Activated CD8-positive, alpha-beta T cell treated with anti-CD3 and anti-CD28 coated beads, Interleukin-2, amount 10 ng/mL, durations not matched to agents 7 days and 5 days (primary cell): ENCODE results near the gene ARIH1. TPM values are rescaled to one million over a fixed set of nuclear protein-coding genes. Genes with fewer than 3 reads are reported as not detected.
"Not testable (repeated sequence)": the region's sequence is repeated elsewhere in the genome, so short reads cannot be mapped to it uniquely, and the experiment has no call there.

Source experiments
- ATAC-seq: fragments of 150-1000 bp; cut with Tn5 transposase; one replicate; pipeline ENCODE4 v1.10.0; 2021; ENCODE audit warnings: moderate library complexity
- CTCF ChIA-PET: fragments of 350-600 bp; sonication (Branson Sonifier 250); formaldehyde crosslinking; loops from one replicate; lab custom pipeline; 2021; ENCODE audit warnings: antibody characterized with exemption; lab: Charles Lee
- POLR2A ChIA-PET: fragments of 350-600 bp; sonication (Branson Sonifier 250); formaldehyde crosslinking; loops from one replicate; lab custom pipeline; 2021; ENCODE audit warnings: antibody characterized with exemption; lab: Charles Lee
- DNase-seq: peaks from one replicate; pipeline ENCODE4 v3.0.0-alpha.2; 2020
- H3K27ac Mint-ChIP-seq: one replicate; pipeline ENCODE4 v1.8.0; 2021; ENCODE audit warnings: mild to moderate bottlenecking, mixed read lengths
- H3K27me3 Mint-ChIP-seq: one replicate; pipeline ENCODE4 v1.8.0; 2021; ENCODE audit warnings: low read depth, mixed read lengths
- H3K36me3 Mint-ChIP-seq: one replicate; pipeline ENCODE4 v1.8.0; 2021; ENCODE audit warnings: low read depth, mixed read lengths
- H3K4me1 Mint-ChIP-seq: one replicate; pipeline ENCODE4 v1.8.0; 2021; ENCODE audit warnings: low read depth, mixed read lengths
- H3K4me3 Mint-ChIP-seq: one replicate; pipeline ENCODE4 v1.8.0; 2021; ENCODE audit warnings: mild to moderate bottlenecking, mixed read lengths
- H3K9me3 Mint-ChIP-seq: one replicate; pipeline ENCODE4 v1.8.0; 2022; ENCODE audit warnings: mixed read lengths; ENCODE audit not compliant: insufficient read depth
- total RNA-seq, 2 experiments: library from RNA; stranded (reverse); gene quantifications; one replicate each; pipeline ENCODE4 v1.2.3, GENCODE V29; 2021

Gene ARIH1
- total RNA-seq, 2 experiments from 2014 or later, result 110 to 119 TPM

- ChIA-PET POLR2A (no interaction called here), CTCF (no interaction called here)
- Mint-ChIP-seq H3K4me1 (peaks cover 10% of the 10 kb centered on the region), H3K27ac (no peak overlapping the region), H3K9me3 (no peaks in the 10 kb centered on the region), H3K27me3 (no peaks in the 10 kb centered on the region), H3K4me3 (no peak overlapping the region), H3K36me3 (no peaks in the 10 kb centered on the region)
- ATAC-seq, result no peak
- DNase-seq, result no peak
Measured at GRCh38 chr15:72468103-72468502, 6.0 kb upstream of the ARIH1 start.

- peak overlapping the region; percentile 94 for H3K4me3 Mint-ChIP-seq
- ChIA-PET CTCF (interaction anchor here (0.7 to 2.1 kb wide), 18 partner anchors 9 to 247 kb away, joined by 3 to 19 read pairs (median 5); partner anchors contain the start of gene HEXA), POLR2A (interaction anchor here (0.5 to 4.0 kb wide), 18 partner anchors 9 to 540 kb away, joined by 3 to 37 read pairs (median 4); partner anchors contain the start of genes CELF6 and HEXA)
- no peaks in the 10 kb centered on the region for H3K27me3 Mint-ChIP-seq
- peaks cover 28% of the 10 kb centered on the region for H3K4me1 Mint-ChIP-seq
- H3K9me3 Mint-ChIP-seq, result no peaks in the 10 kb centered on the region
- peak overlapping the region; percentile 98 for H3K27ac Mint-ChIP-seq
- H3K36me3 Mint-ChIP-seq, result peaks cover 25% of the 10 kb centered on the region
- DNase-seq (no peak), ATAC-seq (no peak)
Measured at GRCh38 chr15:72472992-72473610, 1.0 kb upstream of the ARIH1 start.

DNA sequence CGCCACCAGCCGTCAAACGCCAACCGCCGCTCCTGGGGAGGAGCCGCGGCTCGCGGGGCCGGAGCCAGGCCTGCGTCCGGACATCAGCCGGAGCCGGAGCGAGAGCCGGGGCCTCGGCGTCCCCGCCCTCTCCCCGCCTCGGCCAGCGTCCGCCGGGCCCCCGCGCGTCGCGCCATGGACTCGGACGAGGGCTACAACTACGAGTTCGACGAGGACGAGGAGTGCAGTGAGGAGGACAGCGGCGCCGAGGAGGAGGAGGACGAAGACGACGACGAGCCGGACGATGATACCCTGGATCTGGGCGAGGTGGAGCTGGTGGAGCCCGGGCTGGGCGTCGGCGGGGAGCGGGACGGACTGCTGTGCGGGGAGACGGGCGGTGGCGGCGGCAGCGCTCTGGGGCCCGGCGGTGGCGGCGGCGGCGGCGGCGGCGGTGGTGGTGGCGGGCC, 359 bp downstream of the ARIH1 start:
- CTCF ChIA-PET, result interaction anchor here (2.1 kb wide), 1 partner anchor 248 kb away, joined by 5 read pairs; no protein-coding TSS in a partner anchor
- Mint-ChIP-seq H3K4me3 (peak overlapping the region; percentile 94), H3K27ac (peak overlapping the region; percentile 98), H3K4me1 (peaks cover 39% of the 10 kb centered on the region), H3K36me3 (peaks cover 38% of the 10 kb centered on the region), H3K9me3 (no peaks in the 10 kb centered on the region), H3K27me3 (no peaks in the 10 kb centered on the region)
- DNase-seq (no peak), ATAC-seq (peak; percentile 24)
- POLR2A ChIA-PET, result interaction anchor here (0.7 to 4.0 kb wide), 8 partner anchors 13 to 1487 kb away, joined by 3 to 37 read pairs (median 4); partner anchors contain the start of gene HEXA

GRCh38 chr15:72474912-72475628, 940 bp downstream of the ARIH1 start:
- Mint-ChIP-seq H3K27ac (peak overlapping the region; percentile 98), H3K4me1 (peaks cover 39% of the 10 kb centered on the region), H3K4me3 (peak overlapping the region; percentile 94), H3K27me3 (no peaks in the 10 kb centered on the region), H3K9me3 (no peaks in the 10 kb centered on the region), H3K36me3 (peaks cover 39% of the 10 kb centered on the region)
- ChIA-PET CTCF (interaction anchor here (0.8 to 2.1 kb wide), 5 partner anchors 11 to 249 kb away, joined by 3 to 5 read pairs (median 4); no protein-coding TSS in a partner anchor), POLR2A (interaction anchor here (0.5 to 4.0 kb wide), 11 partner anchors 13 to 1486 kb away, joined by 3 to 37 read pairs (median 3); partner anchors contain the start of gene HEXA)
- DNase-seq (peak; percentile 89), ATAC-seq (peak; percentile 72)

- Mint-ChIP-seq H3K4me1 (peaks cover 39% of the 10 kb centered on the region), H3K9me3 (no peaks in the 10 kb centered on the region), H3K27ac (peak overlapping the region; percentile 98), H3K4me3 (peak overlapping the region; percentile 94), H3K27me3 (no peaks in the 10 kb centered on the region), H3K36me3 (peaks cover 43% of the 10 kb centered on the region)
- DNase-seq, result no peak
- CTCF ChIA-PET, result interaction anchor here (0.7 to 1.6 kb wide), 5 partner anchors 10 to 82 kb away, joined by 3 to 4 read pairs (median 4); no protein-coding TSS in a partner anchor
- POLR2A ChIA-PET, result interaction anchor here (0.6 to 4.0 kb wide), 5 partner anchors 14 to 249 kb away, joined by 3 to 37 read pairs (median 3); partner anchors contain the start of gene HEXA
- ATAC-seq, result no peak
Measured at GRCh38 chr15:72475674-72476073, 1.5 kb downstream of the ARIH1 start.

GRCh38 chr15:72476330-72476729, 2.2 kb downstream of the ARIH1 start:
- peak overlapping the region; percentile 68 for H3K4me3 Mint-ChIP-seq
- H3K4me1 Mint-ChIP-seq, result peaks cover 45% of the 10 kb centered on the region
- DNase-seq, H3K9me3 Mint-ChIP-seq, H3K27ac Mint-ChIP-seq, H3K27me3 Mint-ChIP-seq, ATAC-seq: not testable (repeated sequence)
- peaks cover 48% of the 10 kb centered on the region for H3K36me3 Mint-ChIP-seq
- ChIA-PET CTCF (interaction anchor here (0.7 to 1.6 kb wide), 5 partner anchors 9 to 81 kb away, joined by 3 to 4 read pairs (median 4); no protein-coding TSS in a partner anchor), POLR2A (interaction anchor here (0.6 to 2.0 kb wide), 2 partner anchors 15 to 131 kb away, joined by 3 to 8 read pairs; no protein-coding TSS in a partner anchor)

DNA sequence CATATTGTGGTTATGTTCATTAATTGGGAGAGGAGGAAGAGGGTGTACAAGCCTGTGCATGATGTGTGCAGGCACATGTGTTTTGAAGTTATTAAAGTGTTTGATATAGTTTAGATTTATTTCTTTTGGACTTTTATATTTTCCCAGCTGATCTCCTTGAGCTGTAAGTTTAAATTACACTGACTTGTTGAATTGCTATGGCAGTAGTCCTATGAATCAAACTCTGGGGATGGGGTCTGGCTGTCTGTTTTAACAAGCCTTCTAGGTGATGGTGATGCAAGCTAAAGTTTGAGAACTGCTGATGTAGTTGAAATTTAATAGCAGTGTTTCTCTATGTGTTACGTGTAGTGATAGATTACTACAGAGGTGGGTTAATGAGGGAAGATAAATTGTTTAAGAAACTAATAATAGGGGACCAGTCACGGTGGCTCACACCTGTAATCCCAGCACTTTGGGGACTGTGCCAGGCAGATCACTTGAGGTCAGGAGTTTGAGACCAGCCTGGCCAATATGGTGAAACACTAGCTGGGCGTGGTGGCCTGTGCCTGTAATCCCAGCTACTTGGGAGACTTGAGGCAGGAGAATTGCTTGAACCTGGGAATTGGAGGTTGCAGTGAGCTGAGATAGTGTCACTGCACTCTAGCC, 7.0 kb downstream of the ARIH1 start:
- H3K9me3 Mint-ChIP-seq, result no peaks in the 10 kb centered on the region
- DNase-seq, result no peak
- H3K27ac Mint-ChIP-seq, result no peak overlapping the region
- H3K4me3 Mint-ChIP-seq, result no peak overlapping the region
- ChIA-PET POLR2A (no interaction called here), CTCF (interaction anchor here (1.8 kb wide), 1 partner anchor 99 kb away, joined by 3 read pairs; no protein-coding TSS in a partner anchor)
- H3K27me3 Mint-ChIP-seq, result no peaks in the 10 kb centered on the region
- H3K4me1 Mint-ChIP-seq, result peaks cover 36% of the 10 kb centered on the region
- H3K36me3 Mint-ChIP-seq, result peaks cover 59% of the 10 kb centered on the region
- ATAC-seq, result no peak

DNA sequence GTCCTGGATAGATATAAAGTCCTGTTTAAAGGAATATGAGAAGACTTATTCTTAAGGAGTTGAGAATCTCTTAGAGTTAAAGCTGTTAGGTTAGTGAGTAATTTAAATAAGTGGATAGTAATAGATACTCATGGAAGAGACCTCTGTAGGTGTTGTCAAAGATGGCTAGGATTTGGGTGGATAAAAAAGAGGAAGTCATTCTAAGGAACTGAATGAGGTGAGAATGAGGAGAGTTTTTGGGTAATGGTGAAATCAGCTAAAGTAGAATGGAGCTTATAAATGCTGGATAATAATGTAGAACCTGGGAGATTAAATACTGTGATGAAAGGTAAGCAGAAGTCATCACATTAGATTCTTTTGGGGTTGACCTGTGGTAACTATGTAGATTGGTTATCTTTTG, 8.1 kb downstream of the ARIH1 start:
- DNase-seq, result no peak
- Mint-ChIP-seq H3K27ac (no peak overlapping the region), H3K4me1 (peaks cover 25% of the 10 kb centered on the region), H3K9me3 (no peaks in the 10 kb centered on the region), H3K4me3 (no peak overlapping the region), H3K36me3 (peaks cover 48% of the 10 kb centered on the region), H3K27me3 (no peaks in the 10 kb centered on the region)
- CTCF ChIA-PET, result interaction anchor here (0.8 to 1.8 kb wide), 3 partner anchors 9 to 118 kb away, joined by 3 to 4 read pairs (median 4); no protein-coding TSS in a partner anchor
- POLR2A ChIA-PET, result interaction anchor here (0.7 to 2.3 kb wide), 2 partner anchors 9 to 12 kb away, joined by 3 to 6 read pairs; no protein-coding TSS in a partner anchor
- no peak for ATAC-seq

DNA sequence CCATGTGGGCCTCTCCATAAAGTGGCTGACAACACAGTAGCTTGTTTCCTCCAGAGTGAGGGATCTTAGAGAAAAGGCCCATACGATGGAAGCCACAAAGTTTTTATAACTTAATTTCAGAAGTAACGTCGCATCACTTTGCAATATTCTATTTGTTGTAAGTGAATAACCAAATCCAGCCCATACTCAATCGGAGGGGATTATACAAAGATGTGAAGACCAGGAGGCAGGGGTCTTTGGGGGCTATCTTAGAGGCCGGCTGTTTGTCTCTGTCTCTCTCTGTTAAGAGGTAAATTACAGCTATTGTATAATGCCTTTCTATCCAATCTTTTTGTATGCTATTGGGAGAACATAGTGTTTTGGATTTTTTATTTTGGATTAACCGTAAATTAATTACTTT, 9.1 kb downstream of the ARIH1 start:
- H3K9me3 Mint-ChIP-seq, result no peaks in the 10 kb centered on the region
- ATAC-seq (no peak), DNase-seq (no peak)
- H3K27ac Mint-ChIP-seq, result no peak overlapping the region
- peaks cover 41% of the 10 kb centered on the region for H3K36me3 Mint-ChIP-seq
- no peaks in the 10 kb centered on the region for H3K27me3 Mint-ChIP-seq
- no peak overlapping the region for H3K4me3 Mint-ChIP-seq
- ChIA-PET CTCF (interaction anchor here (0.9 to 1.8 kb wide), 3 partner anchors 10 to 117 kb away, joined by 4 to 5 read pairs (median 4); no protein-coding TSS in a partner anchor), POLR2A (interaction anchor here (0.7 to 2.3 kb wide), 2 partner anchors 11 to 108 kb away, joined by 3 to 6 read pairs; partner anchors contain the start of gene HEXA)
- peaks cover 21% of the 10 kb centered on the region for H3K4me1 Mint-ChIP-seq

DNA sequence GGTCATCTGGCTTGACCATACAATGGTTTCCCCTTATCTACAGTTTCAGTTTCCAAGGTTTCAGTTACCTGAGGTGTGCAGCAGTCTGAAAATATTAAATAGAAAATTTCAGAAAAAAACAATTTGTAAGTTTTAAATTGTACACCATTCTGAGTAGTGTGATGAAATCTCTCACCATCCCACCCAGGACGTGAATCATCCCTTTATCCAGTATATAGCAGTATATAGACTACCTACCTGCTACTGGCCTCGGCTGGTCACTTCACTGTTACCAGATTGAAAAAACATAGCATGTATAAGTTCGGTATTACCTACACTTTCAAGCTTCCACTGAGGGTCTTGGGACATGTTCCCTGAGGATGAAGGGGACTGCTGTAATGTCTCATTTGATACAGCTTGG, 12.0 kb downstream of the ARIH1 start:
- no peak for DNase-seq
- Mint-ChIP-seq H3K4me1 (peaks cover 7% of the 10 kb centered on the region), H3K27ac (no peak overlapping the region), H3K9me3 (no peaks in the 10 kb centered on the region), H3K27me3 (no peaks in the 10 kb centered on the region), H3K36me3 (peaks cover 25% of the 10 kb centered on the region), H3K4me3 (no peak overlapping the region)
- CTCF ChIA-PET, result interaction anchor here (1.2 to 1.3 kb wide), 3 partner anchors 10 to 172 kb away, joined by 3 to 4 read pairs (median 4); no protein-coding TSS in a partner anchor
- POLR2A ChIA-PET, result interaction anchor here (1.0 kb wide), 1 partner anchor 111 kb away, joined by 3 read pairs; the partner anchor contains the start of gene HEXA
- no peak for ATAC-seq
